ENCODE data around the gene CARMIL1.

GRCh38 chr6:25332655-25333071, 53.5 kb downstream of the CARMIL1 start:
- TF ChIP-seq, protein P1, sequence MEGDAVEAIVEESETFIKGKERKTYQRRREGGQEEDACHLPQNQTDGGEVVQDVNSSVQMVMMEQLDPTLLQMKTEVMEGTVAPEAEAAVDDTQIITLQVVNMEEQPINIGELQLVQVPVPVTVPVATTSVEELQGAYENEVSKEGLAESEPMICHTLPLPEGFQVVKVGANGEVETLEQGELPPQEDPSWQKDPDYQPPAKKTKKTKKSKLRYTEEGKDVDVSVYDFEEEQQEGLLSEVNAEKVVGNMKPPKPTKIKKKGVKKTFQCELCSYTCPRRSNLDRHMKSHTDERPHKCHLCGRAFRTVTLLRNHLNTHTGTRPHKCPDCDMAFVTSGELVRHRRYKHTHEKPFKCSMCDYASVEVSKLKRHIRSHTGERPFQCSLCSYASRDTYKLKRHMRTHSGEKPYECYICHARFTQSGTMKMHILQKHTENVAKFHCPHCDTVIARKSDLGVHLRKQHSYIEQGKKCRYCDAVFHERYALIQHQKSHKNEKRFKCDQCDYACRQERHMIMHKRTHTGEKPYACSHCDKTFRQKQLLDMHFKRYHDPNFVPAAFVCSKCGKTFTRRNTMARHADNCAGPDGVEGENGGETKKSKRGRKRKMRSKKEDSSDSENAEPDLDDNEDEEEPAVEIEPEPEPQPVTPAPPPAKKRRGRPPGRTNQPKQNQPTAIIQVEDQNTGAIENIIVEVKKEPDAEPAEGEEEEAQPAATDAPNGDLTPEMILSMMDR (IDR thresholded peaks at IDR 0.05) = no peak
- TF ChIP-seq POLR2A (IDR thresholded peaks at IDR 0.05) = no peak
